SK-N-SH treated with all-trans-retinoic acid at 6 μM for 48 hours (cell line): ENCODE results near the gene WASF2.

ENCODE experiments used
- ATAC-seq: fragments of 200-7000 bp; cut with Tn5 transposase; 3 replicates; pipeline ENCODE4 v1.9.1; 2020; ENCODE audit warnings: mild to moderate bottlenecking, moderate library complexity
- ARNTL ChIP-seq: fragments of 450-650 bp; formaldehyde crosslinking; IDR thresholded peaks from 2 replicates; pipeline ENCODE4 v1.5.0; 2020; ENCODE audit warnings: low read depth, mild to moderate bottlenecking, moderate library complexity, borderline replicate concordance
- BACH2 ChIP-seq: fragments of 250-450 bp; sonication (Bioruptor Pico); IDR thresholded peaks from 2 replicates; pipeline ENCODE4 v1.9.0; 2021; ENCODE audit warnings: mild to moderate bottlenecking, borderline replicate concordance
- CSDC2 ChIP-seq: fragments of 250-450 bp; sonication (Bioruptor Pico); IDR thresholded peaks from 2 replicates; pipeline ENCODE4 v1.5.0; 2020; ENCODE audit warnings: mild to moderate bottlenecking, moderate library complexity
- ESRRG ChIP-seq: fragments of 250-450 bp; sonication (Bioruptor Pico); IDR thresholded peaks from 2 replicates; pipeline ENCODE4 v1.6.1; 2021; ENCODE audit warnings: mild to moderate bottlenecking
- GLIS3 ChIP-seq: fragments of 250-450 bp; sonication (Bioruptor Pico); IDR thresholded peaks from 2 replicates; pipeline ENCODE4 v1.5.0; 2020; ENCODE audit warnings: mild to moderate bottlenecking, moderate library complexity
- ISL1 ChIP-seq: fragments of 250-450 bp; sonication (Bioruptor Pico); IDR thresholded peaks from 2 replicates; pipeline ENCODE4 v2.1.2; 2022; ENCODE audit warnings: mild to moderate bottlenecking, moderate library complexity
- OSR1 ChIP-seq: fragments of 250-450 bp; sonication (Bioruptor Pico); IDR thresholded peaks from 2 replicates; pipeline ENCODE4 v1.8.0; 2022; ENCODE audit warnings: moderate library complexity, mild to moderate bottlenecking, inconsistent platforms
- PPARA ChIP-seq: fragments of 250-450 bp; sonication (Bioruptor Pico); IDR thresholded peaks from 2 replicates; pipeline ENCODE4 v1.5.0; 2020; ENCODE audit warnings: mild to moderate bottlenecking, borderline replicate concordance
- RARB ChIP-seq: fragments of 250-450 bp; sonication (Bioruptor Pico); IDR thresholded peaks from 2 replicates; pipeline ENCODE4 v1.8.0; 2021; ENCODE audit warnings: mild to moderate bottlenecking, moderate library complexity
- SNAI2 ChIP-seq: fragments of 250-450 bp; sonication (Bioruptor Pico); IDR thresholded peaks from 2 replicates; pipeline ENCODE4 v1.5.0; 2020; ENCODE audit warnings: mild to moderate bottlenecking, moderate library complexity
- TOX ChIP-seq: fragments of 250-450 bp; sonication (Bioruptor Pico); IDR thresholded peaks from 2 replicates; pipeline ENCODE4 v1.8.0; 2021; ENCODE audit warnings: mild to moderate bottlenecking, moderate library complexity, borderline replicate concordance
- ZC3H10 ChIP-seq: fragments of 250-450 bp; sonication (Bioruptor Pico); IDR thresholded peaks from 2 replicates; pipeline ENCODE4 v1.5.1; 2021; ENCODE audit warnings: mild to moderate bottlenecking, moderate library complexity
- ZFP3 ChIP-seq: fragments of 250-450 bp; sonication (Bioruptor Pico); IDR thresholded peaks from 2 replicates; pipeline ENCODE4 v1.5.0; 2020; ENCODE audit warnings: mild to moderate bottlenecking, moderate library complexity
- ZFP30 ChIP-seq: fragments of 450-650 bp; formaldehyde crosslinking; IDR thresholded peaks from 2 replicates; pipeline ENCODE4 v1.5.0; 2022; ENCODE audit warnings: mild to moderate bottlenecking, moderate library complexity
- ZNF565 ChIP-seq: fragments of 450-650 bp; formaldehyde crosslinking; conservative IDR thresholded peaks from 2 replicates; pipeline ENCODE4 v1.5.0; 2020; ENCODE audit warnings: low read depth, mild to moderate bottlenecking, moderate library complexity
- ZNF70 ChIP-seq: fragments of 450-650 bp; formaldehyde crosslinking; IDR thresholded peaks from 2 replicates; pipeline ENCODE4 v1.5.0; 2020; ENCODE audit warnings: mild to moderate bottlenecking, moderate library complexity
- ZNF8 ChIP-seq: fragments of 450-650 bp; formaldehyde crosslinking; IDR thresholded peaks from 2 replicates; pipeline ENCODE4 v1.5.0; 2020; ENCODE audit warnings: mild to moderate bottlenecking, moderate library complexity
- TF ChIP-seq, protein P1 (sequence below): fragments of 250-450 bp; sonication (Bioruptor Pico); IDR thresholded peaks from 2 replicates; pipeline ENCODE4 v1.5.0; 2020; ENCODE audit warnings: mild to moderate bottlenecking, moderate library complexity
- TF ChIP-seq, protein P2 (sequence below): fragments of 250-450 bp; sonication (Bioruptor Pico); IDR thresholded peaks from 2 replicates; pipeline ENCODE4 v1.8.0; 2021; ENCODE audit warnings: low read depth, mild to moderate bottlenecking, moderate library complexity, borderline replicate concordance
- TF ChIP-seq, protein P3 (sequence below): fragments of 250-450 bp; sonication (Bioruptor Pico); IDR thresholded peaks from 2 replicates; pipeline ENCODE4 v1.5.1; 2021; ENCODE audit warnings: mild to moderate bottlenecking, moderate library complexity
- TF ChIP-seq, protein P4 (sequence below): fragments of 250-450 bp; sonication (Bioruptor Pico); IDR thresholded peaks from 2 replicates; pipeline ENCODE4 v1.8.0; 2020; ENCODE audit warnings: mild to moderate bottlenecking, moderate library complexity, borderline replicate concordance
- TF ChIP-seq, protein P5 (sequence below): fragments of 250-450 bp; sonication (Bioruptor Pico); IDR thresholded peaks from 2 replicates; pipeline ENCODE4 v1.5.1; 2020; ENCODE audit warnings: low read depth, mild to moderate bottlenecking, moderate library complexity

The WASF2 gene

DNA sequence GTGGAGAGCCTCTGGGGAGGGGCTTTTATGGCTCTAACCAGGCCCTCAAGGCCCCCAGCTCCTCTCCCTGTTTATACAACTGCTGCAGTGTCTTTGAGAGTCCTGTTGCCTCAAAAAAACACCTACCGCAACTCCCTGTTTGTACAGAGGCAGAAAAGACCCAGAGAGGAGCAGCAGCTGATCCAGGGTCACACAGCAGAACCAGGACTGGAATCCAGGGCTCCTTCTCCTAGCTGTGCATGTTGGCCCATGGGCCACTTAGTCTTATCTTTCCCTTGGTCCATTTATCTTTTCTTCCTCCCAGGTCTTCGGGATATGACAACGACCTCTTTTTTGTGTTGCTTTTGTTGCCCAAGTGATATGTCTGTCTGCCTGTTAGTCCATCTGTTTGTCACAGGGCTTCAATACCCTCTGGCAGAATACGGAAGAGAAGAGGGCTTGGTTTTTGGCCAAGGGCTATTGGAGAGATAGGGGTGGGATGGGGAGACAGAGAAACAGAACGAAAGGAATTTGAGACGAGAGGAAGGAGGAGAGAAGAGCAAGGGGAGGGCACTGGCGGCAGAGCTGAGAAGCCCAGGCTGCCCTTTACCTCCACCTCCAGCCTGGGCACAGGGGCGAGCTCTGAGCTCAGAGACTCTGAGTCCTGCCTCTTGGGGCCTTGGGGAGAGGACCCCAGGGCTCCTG is 33.5 kb upstream of the WASF2 start:
- TF ChIP-seq SNAI2 (CRISPR knock-in tag): no peak
- TF ChIP-seq TOX (CRISPR knock-in tag): no peak
- no peak for TF ChIP-seq RARB
- TF ChIP-seq, protein P1, sequence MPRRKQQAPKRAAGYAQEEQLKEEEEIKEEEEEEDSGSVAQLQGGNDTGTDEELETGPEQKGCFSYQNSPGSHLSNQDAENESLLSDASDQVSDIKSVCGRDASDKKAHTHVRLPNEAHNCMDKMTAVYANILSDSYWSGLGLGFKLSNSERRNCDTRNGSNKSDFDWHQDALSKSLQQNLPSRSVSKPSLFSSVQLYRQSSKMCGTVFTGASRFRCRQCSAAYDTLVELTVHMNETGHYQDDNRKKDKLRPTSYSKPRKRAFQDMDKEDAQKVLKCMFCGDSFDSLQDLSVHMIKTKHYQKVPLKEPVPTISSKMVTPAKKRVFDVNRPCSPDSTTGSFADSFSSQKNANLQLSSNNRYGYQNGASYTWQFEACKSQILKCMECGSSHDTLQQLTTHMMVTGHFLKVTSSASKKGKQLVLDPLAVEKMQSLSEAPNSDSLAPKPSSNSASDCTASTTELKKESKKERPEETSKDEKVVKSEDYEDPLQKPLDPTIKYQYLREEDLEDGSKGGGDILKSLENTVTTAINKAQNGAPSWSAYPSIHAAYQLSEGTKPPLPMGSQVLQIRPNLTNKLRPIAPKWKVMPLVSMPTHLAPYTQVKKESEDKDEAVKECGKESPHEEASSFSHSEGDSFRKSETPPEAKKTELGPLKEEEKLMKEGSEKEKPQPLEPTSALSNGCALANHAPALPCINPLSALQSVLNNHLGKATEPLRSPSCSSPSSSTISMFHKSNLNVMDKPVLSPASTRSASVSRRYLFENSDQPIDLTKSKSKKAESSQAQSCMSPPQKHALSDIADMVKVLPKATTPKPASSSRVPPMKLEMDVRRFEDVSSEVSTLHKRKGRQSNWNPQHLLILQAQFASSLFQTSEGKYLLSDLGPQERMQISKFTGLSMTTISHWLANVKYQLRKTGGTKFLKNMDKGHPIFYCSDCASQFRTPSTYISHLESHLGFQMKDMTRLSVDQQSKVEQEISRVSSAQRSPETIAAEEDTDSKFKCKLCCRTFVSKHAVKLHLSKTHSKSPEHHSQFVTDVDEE (CRISPR knock-in tag): no peak
- no peak for TF ChIP-seq ZFP3 (CRISPR knock-in tag)
- TF ChIP-seq ZNF565 (CRISPR knock-in tag): no peak
- no peak for TF ChIP-seq OSR1 (CRISPR knock-in tag)
- no peak for TF ChIP-seq ISL1 (CRISPR knock-in tag)
- TF ChIP-seq ZC3H10 (CRISPR knock-in tag): no peak
- TF ChIP-seq ZFP30 (CRISPR knock-in tag): no peak
- no peak for TF ChIP-seq BACH2 (CRISPR knock-in tag)
- TF ChIP-seq GLIS3 (CRISPR knock-in tag): no peak
- no peak for TF ChIP-seq ZNF70 (CRISPR knock-in tag)
- TF ChIP-seq, protein P2, sequence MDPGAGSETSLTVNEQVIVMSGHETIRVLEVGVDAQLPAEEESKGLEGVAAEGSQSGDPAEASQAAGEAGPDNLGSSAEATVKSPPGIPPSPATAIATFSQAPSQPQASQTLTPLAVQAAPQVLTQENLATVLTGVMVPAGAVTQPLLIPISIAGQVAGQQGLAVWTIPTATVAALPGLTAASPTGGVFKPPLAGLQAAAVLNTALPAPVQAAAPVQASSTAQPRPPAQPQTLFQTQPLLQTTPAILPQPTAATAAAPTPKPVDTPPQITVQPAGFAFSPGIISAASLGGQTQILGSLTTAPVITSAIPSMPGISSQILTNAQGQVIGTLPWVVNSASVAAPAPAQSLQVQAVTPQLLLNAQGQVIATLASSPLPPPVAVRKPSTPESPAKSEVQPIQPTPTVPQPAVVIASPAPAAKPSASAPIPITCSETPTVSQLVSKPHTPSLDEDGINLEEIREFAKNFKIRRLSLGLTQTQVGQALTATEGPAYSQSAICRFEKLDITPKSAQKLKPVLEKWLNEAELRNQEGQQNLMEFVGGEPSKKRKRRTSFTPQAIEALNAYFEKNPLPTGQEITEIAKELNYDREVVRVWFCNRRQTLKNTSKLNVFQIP (CRISPR knock-in tag): no peak
- TF ChIP-seq CSDC2 (CRISPR knock-in tag): no peak
- TF ChIP-seq, protein P3, sequence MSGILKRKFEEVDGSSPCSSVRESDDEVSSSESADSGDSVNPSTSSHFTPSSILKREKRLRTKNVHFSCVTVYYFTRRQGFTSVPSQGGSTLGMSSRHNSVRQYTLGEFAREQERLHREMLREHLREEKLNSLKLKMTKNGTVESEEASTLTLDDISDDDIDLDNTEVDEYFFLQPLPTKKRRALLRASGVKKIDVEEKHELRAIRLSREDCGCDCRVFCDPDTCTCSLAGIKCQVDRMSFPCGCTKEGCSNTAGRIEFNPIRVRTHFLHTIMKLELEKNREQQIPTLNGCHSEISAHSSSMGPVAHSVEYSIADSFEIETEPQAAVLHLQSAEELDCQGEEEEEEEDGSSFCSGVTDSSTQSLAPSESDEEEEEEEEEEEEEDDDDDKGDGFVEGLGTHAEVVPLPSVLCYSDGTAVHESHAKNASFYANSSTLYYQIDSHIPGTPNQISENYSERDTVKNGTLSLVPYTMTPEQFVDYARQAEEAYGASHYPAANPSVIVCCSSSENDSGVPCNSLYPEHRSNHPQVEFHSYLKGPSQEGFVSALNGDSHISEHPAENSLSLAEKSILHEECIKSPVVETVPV: no peak
- TF ChIP-seq, protein P4, sequence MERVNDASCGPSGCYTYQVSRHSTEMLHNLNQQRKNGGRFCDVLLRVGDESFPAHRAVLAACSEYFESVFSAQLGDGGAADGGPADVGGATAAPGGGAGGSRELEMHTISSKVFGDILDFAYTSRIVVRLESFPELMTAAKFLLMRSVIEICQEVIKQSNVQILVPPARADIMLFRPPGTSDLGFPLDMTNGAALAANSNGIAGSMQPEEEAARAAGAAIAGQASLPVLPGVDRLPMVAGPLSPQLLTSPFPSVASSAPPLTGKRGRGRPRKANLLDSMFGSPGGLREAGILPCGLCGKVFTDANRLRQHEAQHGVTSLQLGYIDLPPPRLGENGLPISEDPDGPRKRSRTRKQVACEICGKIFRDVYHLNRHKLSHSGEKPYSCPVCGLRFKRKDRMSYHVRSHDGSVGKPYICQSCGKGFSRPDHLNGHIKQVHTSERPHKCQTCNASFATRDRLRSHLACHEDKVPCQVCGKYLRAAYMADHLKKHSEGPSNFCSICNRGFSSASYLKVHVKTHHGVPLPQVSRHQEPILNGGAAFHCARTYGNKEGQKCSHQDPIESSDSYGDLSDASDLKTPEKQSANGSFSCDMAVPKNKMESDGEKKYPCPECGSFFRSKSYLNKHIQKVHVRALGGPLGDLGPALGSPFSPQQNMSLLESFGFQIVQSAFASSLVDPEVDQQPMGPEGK (CRISPR knock-in tag): no peak
- TF ChIP-seq PPARA: no peak
- no peak for ATAC-seq

DNA sequence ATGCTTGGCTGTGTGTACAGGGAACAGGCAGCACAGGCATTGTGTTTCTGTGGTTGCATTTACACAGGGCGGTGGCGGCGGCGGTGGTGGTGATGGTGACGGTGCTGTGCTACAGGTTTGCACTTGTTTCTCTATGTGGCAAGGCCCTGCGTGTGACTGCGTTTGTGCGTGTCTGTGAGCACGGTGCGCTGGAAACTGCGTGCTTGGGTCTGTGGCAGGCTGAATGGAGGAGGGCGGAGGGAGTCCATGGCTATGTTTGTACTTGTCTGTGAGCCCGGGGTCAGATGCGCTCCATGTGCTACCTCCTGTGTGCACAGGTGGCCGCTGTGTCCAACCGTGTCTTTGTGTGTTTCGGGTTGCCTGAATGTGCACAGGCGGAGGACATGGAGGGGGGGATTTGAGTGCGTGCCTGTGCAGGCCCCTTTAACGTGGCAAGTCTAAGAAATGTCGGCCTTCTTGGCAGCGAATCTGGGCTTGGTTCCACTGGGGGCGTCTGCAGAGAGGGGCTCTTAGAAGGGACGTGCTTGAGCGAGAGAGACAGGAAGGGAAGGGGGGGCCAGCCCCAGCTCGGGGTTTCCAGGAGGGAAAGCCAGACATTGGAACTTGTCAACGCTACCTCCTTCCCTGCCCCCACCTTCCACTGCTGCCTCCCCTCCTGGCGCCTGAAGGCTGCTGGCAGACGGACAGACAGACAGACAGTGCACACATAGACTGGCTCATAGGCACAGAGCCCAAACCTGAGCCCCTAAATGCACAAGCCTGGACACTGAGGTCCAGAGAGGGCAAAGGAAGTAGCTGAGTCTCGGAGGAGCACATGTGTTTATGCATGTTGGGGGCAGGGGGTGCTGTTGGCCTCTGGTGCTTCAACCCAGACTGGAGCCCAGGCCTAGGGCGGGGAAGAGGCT is 32.7 kb upstream of the WASF2 start:
- peak; percentile 26 for ATAC-seq
- TF ChIP-seq ARNTL (CRISPR knock-in tag) (no peak), ESRRG (no peak), OSR1 (CRISPR knock-in tag) (no peak), PPARA (no peak), RARB (no peak), ZNF8 (CRISPR knock-in tag) (no peak), CSDC2 (CRISPR knock-in tag) (no peak), ZFP30 (CRISPR knock-in tag) (no peak), ZNF565 (CRISPR knock-in tag) (no peak), ZC3H10 (CRISPR knock-in tag) (no peak), ZFP3 (CRISPR knock-in tag) (no peak)
- TF ChIP-seq, protein P5, sequence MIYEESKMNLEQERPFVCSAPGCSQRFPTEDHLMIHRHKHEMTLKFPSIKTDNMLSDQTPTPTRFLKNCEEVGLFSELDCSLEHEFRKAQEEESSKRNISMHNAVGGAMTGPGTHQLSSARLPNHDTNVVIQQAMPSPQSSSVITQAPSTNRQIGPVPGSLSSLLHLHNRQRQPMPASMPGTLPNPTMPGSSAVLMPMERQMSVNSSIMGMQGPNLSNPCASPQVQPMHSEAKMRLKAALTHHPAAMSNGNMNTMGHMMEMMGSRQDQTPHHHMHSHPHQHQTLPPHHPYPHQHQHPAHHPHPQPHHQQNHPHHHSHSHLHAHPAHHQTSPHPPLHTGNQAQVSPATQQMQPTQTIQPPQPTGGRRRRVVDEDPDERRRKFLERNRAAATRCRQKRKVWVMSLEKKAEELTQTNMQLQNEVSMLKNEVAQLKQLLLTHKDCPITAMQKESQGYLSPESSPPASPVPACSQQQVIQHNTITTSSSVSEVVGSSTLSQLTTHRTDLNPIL: no peak
- TF ChIP-seq, protein P2 (CRISPR knock-in tag): no peak
- TF ChIP-seq, protein P3: no peak
